HG03520 (cell line): ENCODE data around the gene ESYT2.

Experiments used
- ATAC-seq: cut with Tn5 transposase; IDR thresholded peaks from one replicate; pipeline ENCODE4 v1.9.1; 2021; ENCODE audit warnings: mild to moderate bottlenecking, moderate library complexity; ENCODE audit not compliant: unreplicated experiment

Gene ESYT2

GRCh38 chr7:158804335-158804734 is 25.0 kb downstream of the ESYT2 start:
- no peak for ATAC-seq

- ATAC-seq: no peak
Measured at GRCh38 chr7:158803367-158803969, 25.8 kb downstream of the ESYT2 start.

GRCh38 chr7:158802535-158803366 is 26.6 kb downstream of the ESYT2 start:
- no peak for ATAC-seq

- ATAC-seq: no peak
Measured at GRCh38 chr7:158798741-158799140, 30.6 kb downstream of the ESYT2 start.

- ATAC-seq: no peak
Measured at GRCh38 chr7:158796667-158797066, 32.6 kb downstream of the ESYT2 start.

DNA sequence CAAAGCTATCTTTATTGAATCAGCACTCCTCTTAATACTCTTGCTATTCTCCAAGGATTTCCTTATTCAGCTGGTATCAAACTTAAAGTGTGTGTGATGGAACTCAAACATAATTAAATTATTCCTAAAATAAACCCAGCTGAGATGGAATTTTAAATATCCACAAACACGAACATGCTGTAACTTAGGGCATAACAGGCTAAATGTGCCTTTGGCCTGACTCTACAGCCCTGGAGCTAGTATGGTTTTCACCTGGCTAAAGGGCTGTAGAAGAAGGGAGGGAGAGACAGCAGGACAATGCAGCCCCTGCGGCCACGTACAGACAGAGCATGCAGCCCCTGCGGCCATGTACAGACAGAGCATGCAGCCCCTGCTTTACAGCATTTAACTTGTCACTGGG is 34.0 kb downstream of the ESYT2 start:
- no peak for ATAC-seq

GRCh38 chr7:158791107-158791506 is 38.2 kb downstream of the ESYT2 start:
- no peak for ATAC-seq

- ATAC-seq: no peak
Measured at GRCh38 chr7:158789842-158790241, 39.5 kb downstream of the ESYT2 start.

DNA sequence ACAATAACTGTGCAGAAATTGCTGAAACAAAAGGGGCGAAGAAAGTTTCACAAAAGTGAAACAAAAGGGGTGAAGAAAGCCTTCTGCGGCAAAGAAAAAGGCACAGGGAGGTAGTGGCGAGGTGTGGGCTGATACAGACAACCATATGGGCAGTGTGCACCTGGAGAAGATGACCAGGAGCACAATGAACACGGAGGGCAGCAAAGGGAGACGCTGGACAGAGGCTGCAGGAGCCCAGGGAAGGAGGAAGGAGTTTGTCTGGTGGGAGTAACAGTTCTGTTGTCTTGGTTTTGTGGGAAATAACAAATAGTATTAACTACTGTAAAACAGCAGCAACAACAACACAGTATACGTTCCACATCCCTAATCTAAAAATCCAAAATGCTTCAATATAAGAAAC is 42.4 kb downstream of the ESYT2 start:
- no peak for ATAC-seq

- no peak for ATAC-seq
Measured at GRCh38 chr7:158784270-158784669, 45.0 kb downstream of the ESYT2 start.

- ATAC-seq: no peak
Measured at GRCh38 chr7:158783595-158783994, 45.7 kb downstream of the ESYT2 start.

DNA sequence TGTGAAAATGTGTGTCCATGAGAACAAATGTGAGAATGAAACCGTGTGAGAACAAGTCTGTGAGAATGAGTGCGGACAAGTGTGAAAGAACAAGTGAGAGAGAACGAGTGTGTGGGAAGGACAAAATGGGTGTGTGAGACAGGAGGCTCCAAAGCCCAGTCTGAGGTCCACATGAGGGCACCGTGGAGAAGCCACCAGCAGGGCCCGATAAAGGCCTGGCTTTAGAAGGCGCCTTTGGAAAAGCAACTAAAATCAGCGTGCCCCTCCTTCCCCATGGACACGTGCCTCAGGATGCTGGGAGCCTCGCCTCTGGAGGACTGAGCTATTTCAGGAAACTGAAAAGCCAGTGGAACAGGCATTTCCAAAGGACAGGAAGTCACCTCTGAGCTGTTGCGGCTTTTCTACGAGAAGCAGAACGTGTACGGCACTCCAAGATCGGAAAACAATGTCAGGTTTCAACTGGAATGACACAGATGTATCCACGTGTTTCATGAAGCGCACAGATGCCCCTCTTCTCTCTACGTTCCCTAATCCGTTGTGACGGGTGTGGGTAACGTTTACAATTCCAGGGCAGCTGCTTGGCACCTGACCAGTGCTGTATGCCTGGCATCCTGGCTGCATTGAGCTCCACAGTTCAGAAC is 46.4 kb downstream of the ESYT2 start:
- no peak for ATAC-seq

DNA sequence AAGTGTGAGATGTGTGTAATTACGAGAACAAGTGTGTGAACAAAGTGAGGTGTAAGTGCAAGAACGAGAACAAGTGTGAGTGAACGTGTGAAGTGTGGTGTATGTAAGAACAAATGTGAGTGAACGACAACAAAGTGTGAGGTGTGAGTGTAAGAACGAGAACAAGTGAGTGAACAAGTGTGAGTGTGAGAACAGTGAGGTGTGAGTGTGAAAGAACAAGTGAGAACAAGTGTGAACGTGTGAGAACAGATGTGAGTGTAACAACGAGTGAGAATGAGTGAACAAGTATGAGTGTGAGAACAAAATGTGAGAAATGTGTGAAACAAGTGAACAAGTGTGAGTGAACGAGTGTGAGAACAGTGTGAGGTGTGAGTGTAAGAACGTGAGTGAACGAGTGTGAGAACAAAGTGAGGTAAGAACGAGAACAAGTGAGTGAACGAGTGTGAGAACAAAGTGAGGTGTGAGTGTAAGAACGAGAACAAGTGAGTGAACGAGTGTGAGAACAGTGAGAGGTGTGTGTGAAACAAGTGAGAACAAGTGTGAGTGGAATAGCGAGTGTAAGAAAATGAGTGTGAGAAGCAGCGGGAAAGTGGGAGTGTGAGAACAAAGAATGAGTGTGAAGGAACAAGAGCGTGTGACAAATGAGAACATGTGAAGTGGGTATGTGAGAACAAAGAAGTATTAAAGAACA is 47.2 kb downstream of the ESYT2 start:
- no peak for ATAC-seq

DNA sequence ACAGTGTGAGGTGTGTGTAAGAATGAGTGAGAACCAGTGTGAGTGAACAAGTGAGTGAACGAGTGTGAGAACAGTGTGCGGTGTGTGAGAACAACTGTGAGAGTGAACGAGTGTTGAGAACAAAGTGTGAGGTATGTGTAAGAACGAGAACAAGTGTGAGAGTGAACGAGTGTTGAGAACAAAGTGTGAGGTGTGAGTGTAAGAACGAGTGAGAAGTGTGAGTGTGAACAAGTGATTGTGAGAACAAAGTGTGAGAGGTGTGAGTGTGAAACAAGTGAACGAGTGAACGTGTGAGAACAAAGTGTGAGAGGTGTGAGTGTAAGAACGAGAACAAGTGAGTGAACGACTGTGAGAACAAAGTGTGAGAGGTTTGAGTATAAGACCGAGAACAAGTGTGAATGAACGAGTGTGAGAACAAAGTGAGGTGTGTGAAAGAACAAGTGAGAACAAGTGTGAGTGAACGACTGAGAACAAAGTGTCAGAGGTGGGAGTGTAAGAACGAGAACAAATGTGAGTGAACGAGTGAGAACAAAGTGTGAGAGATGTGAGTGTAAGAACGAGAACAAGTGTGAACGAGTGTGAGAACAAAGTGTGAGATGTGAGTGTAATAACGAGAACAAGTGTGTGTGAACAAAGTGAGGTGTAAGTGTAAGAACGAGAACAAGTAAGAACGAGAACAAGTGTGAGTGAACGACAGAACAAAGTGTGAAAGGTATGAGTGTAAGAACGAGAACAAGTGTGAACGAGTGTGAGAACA is 47.9 kb downstream of the ESYT2 start:
- no peak for ATAC-seq

GRCh38 chr7:158779061-158780000 is 50.0 kb downstream of the ESYT2 start:
- ATAC-seq: no peak

DNA sequence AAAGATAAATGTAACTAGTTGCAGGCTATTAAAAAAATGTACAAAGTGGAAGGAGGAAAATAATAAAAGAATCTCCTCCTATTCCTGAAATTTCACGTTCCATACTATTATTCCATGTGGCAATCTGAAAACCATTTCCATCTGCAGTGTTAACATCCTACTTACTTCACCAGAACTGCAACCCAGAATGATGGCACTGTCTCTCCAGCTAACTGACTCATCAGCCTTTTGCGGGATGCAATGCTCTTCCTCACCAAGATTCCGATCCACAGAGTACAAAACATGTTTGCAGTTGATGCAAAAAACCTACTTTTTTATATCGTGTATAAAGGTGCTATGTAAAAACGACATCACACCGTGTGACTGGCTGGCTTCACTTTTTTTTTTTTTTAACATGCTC is 50.8 kb downstream of the ESYT2 start:
- ATAC-seq: no peak

DNA sequence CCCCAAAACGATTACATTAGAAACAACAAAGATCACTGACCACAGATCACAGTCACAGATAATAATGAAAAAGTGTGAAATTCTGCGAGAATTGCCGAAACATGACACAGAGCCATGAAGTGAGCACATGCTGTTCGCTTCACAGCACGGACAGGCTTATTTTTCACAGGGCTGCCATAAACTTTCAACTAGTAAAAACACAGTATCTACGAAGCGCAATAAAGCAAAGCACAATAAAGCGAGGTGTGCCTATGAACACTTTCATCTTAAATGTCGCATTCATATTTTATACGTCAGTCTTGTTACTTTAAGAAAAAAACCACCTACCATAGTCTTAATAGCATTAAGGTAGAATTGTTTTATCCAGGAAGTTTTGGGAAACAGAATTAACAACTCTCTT is 51.5 kb downstream of the ESYT2 start:
- ATAC-seq: no peak

DNA sequence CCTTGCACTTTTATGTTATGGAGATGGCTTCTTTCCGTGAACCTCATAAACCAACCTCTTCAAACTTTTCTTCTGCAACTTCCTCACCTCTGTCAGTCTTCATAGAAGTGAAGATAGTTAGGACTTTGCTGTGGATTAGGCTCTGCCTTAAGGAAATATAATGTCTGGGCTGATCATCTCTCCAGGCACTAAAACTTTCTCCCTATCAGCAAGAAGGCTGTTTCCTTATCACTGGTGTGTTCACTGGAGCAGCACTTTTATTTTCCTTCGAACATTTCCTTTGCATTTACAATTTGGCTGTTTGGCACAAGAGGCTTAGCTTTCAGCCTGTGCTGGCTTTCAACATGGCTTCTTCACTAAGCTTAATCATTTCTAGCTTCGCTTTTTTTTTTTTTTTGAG is 52.8 kb downstream of the ESYT2 start:
- no peak for ATAC-seq

DNA sequence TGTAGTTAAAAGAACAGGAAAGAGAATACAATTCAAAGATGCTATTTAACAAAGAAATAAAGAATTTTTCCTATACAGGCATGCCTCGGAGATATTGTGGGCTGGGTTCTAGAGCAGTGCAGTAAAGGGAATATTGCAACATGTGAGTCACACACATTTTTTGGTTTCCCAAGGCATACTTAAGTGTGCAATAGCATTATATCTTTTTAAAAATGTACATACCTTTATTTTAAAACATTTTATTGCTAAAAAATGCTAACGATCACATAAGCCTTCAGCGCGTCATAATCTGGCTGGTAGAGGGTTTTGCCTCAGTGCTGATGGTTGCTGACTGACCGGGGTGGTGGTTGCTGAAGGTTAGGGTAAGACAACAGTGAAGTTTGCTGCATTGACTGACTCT is 54.4 kb downstream of the ESYT2 start:
- no peak for ATAC-seq

GRCh38 chr7:158772916-158773315 is 56.4 kb downstream of the ESYT2 start:
- ATAC-seq: no peak
